Measurements from ENCODE around the gene EXOC1. TPM values are rescaled to one million over a fixed set of nuclear protein-coding genes. Genes with fewer than 3 reads are reported as not detected.

EXOC1 gene
- polyA plus RNA-seq, 1 donor (not counting 4 experiments of a cell fraction or from before 2014, with no cell fraction given): 32.4 TPM

- DNase-seq (ENCODE audit: low read depth, low spot score) (no peak), FAIRE-seq (no peak)
- Histone ChIP-seq H2AFZ (ENCODE audit: control insufficient read depth, low read length) (no peak overlapping the region), H3K9me1 (ENCODE audit: control insufficient read depth, extremely low read depth, insufficient read depth, low read length) (no peaks in the 10 kb centered on the region), H3K9ac (ENCODE audit: control insufficient read depth, extremely low read depth, insufficient read depth, low read length) (no peak overlapping the region), H3K4me2 (ENCODE audit: control insufficient read depth, extremely low read depth, insufficient read depth, low read depth, low read length) (no peak overlapping the region), H3K27me3 (ENCODE audit: control insufficient read depth, extremely low read depth, insufficient read depth, low read length) (no peaks in the 10 kb centered on the region), H3K36me3 (ENCODE audit: control insufficient read depth in 2 of 2, extremely low read depth in 1 of 2, insufficient read depth in 2 of 2, low read length in 2 of 2) (no peaks in the 10 kb centered on the region), H3K79me2 (ENCODE audit: control insufficient read depth, insufficient read depth, low read length) (no peaks in the 10 kb centered on the region), H4K20me1 (ENCODE audit: control insufficient read depth, extremely low read depth, insufficient read depth, low read length) (no peaks in the 10 kb centered on the region), H3K4me3 (ENCODE audit: control insufficient read depth in 2 of 3, extremely low read depth in 1 of 3, insufficient read depth in 2 of 3, low read depth in 1 of 3, low read length in 3 of 3) (no peak overlapping the region), H3K9me3 (ENCODE audit: control insufficient read depth, low read depth, low read length) (no peaks in the 10 kb centered on the region), H3K27ac (ENCODE audit: control insufficient read depth, insufficient read depth, low read length) (no peak overlapping the region), H3K4me1 (ENCODE audit: control insufficient read depth, extremely low read depth, insufficient read depth, low read length) (no peaks in the 10 kb centered on the region)
- dilution Hi-C loops (cut with MboI; ENCODE audit: extremely low pct_ligation_motif_present, low sequenced_read_pairs): no loop called here
- TF ChIP-seq EZH2 (IDR thresholded peaks at IDR 0.05; ENCODE audit: low read length): no peak
- TF ChIP-seq CTCF (optimal IDR thresholded peaks at IDR 0.05 in 1 of 3, IDR thresholded peaks at IDR 0.05 in 1 of 3, conservative IDR thresholded peaks at IDR 0.05 in 1 of 3; ENCODE audit: extremely low read depth in 1 of 3, insufficient read depth in 2 of 3, low read length in 3 of 3): no peak
Measured at GRCh38 chr4:55925241-55925640, 71.8 kb downstream of the EXOC1 start.

- Histone ChIP-seq H3K9me3 (ENCODE audit: control insufficient read depth, low read depth, low read length) (no peaks in the 10 kb centered on the region), H3K27me3 (ENCODE audit: control insufficient read depth, extremely low read depth, insufficient read depth, low read length) (no peaks in the 10 kb centered on the region), H4K20me1 (ENCODE audit: control insufficient read depth, extremely low read depth, insufficient read depth, low read length) (no peaks in the 10 kb centered on the region), H3K4me3 (ENCODE audit: control insufficient read depth in 2 of 3, extremely low read depth in 1 of 3, insufficient read depth in 2 of 3, low read depth in 1 of 3, low read length in 3 of 3) (no peak overlapping the region), H3K4me1 (ENCODE audit: control insufficient read depth, extremely low read depth, insufficient read depth, low read length) (no peaks in the 10 kb centered on the region), H3K27ac (ENCODE audit: control insufficient read depth, insufficient read depth, low read length) (no peak overlapping the region), H3K9me1 (ENCODE audit: control insufficient read depth, extremely low read depth, insufficient read depth, low read length) (no peaks in the 10 kb centered on the region), H2AFZ (ENCODE audit: control insufficient read depth, low read length) (no peak overlapping the region), H3K9ac (ENCODE audit: control insufficient read depth, extremely low read depth, insufficient read depth, low read length) (no peak overlapping the region), H3K36me3 (ENCODE audit: control insufficient read depth in 2 of 2, extremely low read depth in 1 of 2, insufficient read depth in 2 of 2, low read length in 2 of 2) (no peaks in the 10 kb centered on the region), H3K4me2 (ENCODE audit: control insufficient read depth, extremely low read depth, insufficient read depth, low read depth, low read length) (no peak overlapping the region), H3K79me2 (ENCODE audit: control insufficient read depth, insufficient read depth, low read length) (no peaks in the 10 kb centered on the region)
- DNase-seq (ENCODE audit: low read depth, low spot score) (no peak), FAIRE-seq (no peak)
- TF ChIP-seq EZH2 (IDR thresholded peaks at IDR 0.05; ENCODE audit: low read length): no peak
- TF ChIP-seq CTCF (optimal IDR thresholded peaks at IDR 0.05 in 1 of 3, IDR thresholded peaks at IDR 0.05 in 1 of 3, conservative IDR thresholded peaks at IDR 0.05 in 1 of 3; ENCODE audit: extremely low read depth in 1 of 3, insufficient read depth in 2 of 3, low read length in 3 of 3): no peak
- dilution Hi-C loops (cut with MboI; ENCODE audit: extremely low pct_ligation_motif_present, low sequenced_read_pairs): no loop called here
Measured at GRCh38 chr4:55926610-55927009, 73.2 kb downstream of the EXOC1 start.
